Endothelial cell of umbilical vein (primary cell): ENCODE measurements around the gene RIBC2. TPM values are rescaled to one million over a fixed set of nuclear protein-coding genes. Genes with fewer than 3 reads are reported as not detected.

Experiments used
- BruUV-seq: library from RNA; stranded (reverse); fragments of 400-500 nt; replicated peaks from 2 replicates; lab custom pipeline; 2021; lab: Mats Ljungman, UMichigan
- CTCF ChIA-PET: fragments of 300-600, 350-600 bp; sonication (Branson Sonifier 250); formaldehyde crosslinking; loops from one replicate; lab custom pipeline; 2021; ENCODE audit warnings: antibody characterized with exemption, inconsistent platforms; lab: Charles Lee
- POLR2A ChIA-PET: fragments of 300-600, 350-600 bp; sonication (Branson Sonifier 250); formaldehyde crosslinking; loops from one replicate; lab custom pipeline; 2021; ENCODE audit warnings: antibody characterized with exemption, inconsistent platforms; lab: Charles Lee
- DNase-seq: peaks from one replicate; pipeline ENCODE4 v3.0.0-alpha.2; 2011; ENCODE audit warnings: low read depth, low spot score
- FAIRE-seq: peaks from 2 replicates; lab custom pipeline; 2011; peaks lifted over from hg19 to GRCh38; lab: Jason Lieb, UNC
- H2AFZ ChIP-seq: 2 replicates; pipeline ENCODE4 v1.6.0; 2012; ENCODE audit warnings: low read depth, low read length, control low read depth, inconsistent platforms
- H3K27ac ChIP-seq: 2 replicates; pipeline ENCODE4 v1.5.1; 2011; ENCODE audit warnings: low read depth, mild to moderate bottlenecking, control low read depth, low read length, moderate library complexity; ENCODE audit not compliant: insufficient read depth
- H3K27me3 ChIP-seq, 2 experiments: 2 replicates each; pipeline versions ENCODE4 v1.6.0 to v1.6.1; 2011; ENCODE audit warnings: low read length in 2 of 2, mixed read lengths in 1 of 2; ENCODE audit not compliant: control insufficient read depth in 2 of 2, insufficient read depth in 2 of 2
- H3K36me3 ChIP-seq, 2 experiments: 2 replicates in 1 of 2; 3 replicates in 1 of 2; pipeline ENCODE4 v1.5.1; 2011; ENCODE audit warnings: low read length in 2 of 2, mild to moderate bottlenecking in 1 of 2, moderate library complexity in 1 of 2; ENCODE audit not compliant: control insufficient read depth in 2 of 2, insufficient read depth in 2 of 2; ENCODE audit errors: extremely low read depth in 1 of 2
- H3K4me1 ChIP-seq: 3 replicates; pipeline ENCODE4 v1.5.1; 2011; ENCODE audit warnings: mild to moderate bottlenecking, low read length; ENCODE audit not compliant: control insufficient read depth, insufficient read depth; ENCODE audit errors: extremely low read depth
- H3K4me2 ChIP-seq: 2 replicates; pipeline ENCODE4 v1.6.1; 2011; ENCODE audit warnings: low read length, control low read depth, mixed read lengths; ENCODE audit not compliant: insufficient read depth
- H3K4me3 ChIP-seq, 3 experiments: fragments of 200-600 bp in 1 of 3; sonication (generic), shearing (Covaris generic) in 1 of 3; replicated peaks in 1 of 3; 2 replicates each; pipeline ENCODE4 v1.5.1; 2011 to 2016; ENCODE audit warnings: control low read depth in 3 of 3, low read length in 3 of 3, mild to moderate bottlenecking in 2 of 3, inconsistent platforms in 1 of 3, low read depth in 1 of 3, moderate library complexity in 1 of 3; ENCODE audit not compliant: insufficient read depth in 1 of 3
- H3K79me2 ChIP-seq: 2 replicates; pipeline ENCODE4 v1.6.0; 2012; ENCODE audit warnings: low read length, inconsistent platforms; ENCODE audit not compliant: control insufficient read depth, insufficient read depth
- H3K9ac ChIP-seq: replicated peaks from 2 replicates; pipeline ENCODE3; 2011; ENCODE audit warnings: low read length, control low read depth; ENCODE audit not compliant: insufficient read depth; ENCODE audit errors: extremely low read depth
- H3K9me1 ChIP-seq: replicated peaks from 3 replicates; pipeline ENCODE4 v1.6.0; 2011; ENCODE audit warnings: mild to moderate bottlenecking, low read length; ENCODE audit not compliant: control insufficient read depth, insufficient read depth; ENCODE audit errors: extremely low read depth
- H3K9me3 ChIP-seq: replicated peaks from 2 replicates; pipeline ENCODE4 v1.5.1; 2012; ENCODE audit warnings: low read length, inconsistent platforms; ENCODE audit not compliant: control insufficient read depth, insufficient read depth
- H4K20me1 ChIP-seq: replicated peaks from 2 replicates; pipeline ENCODE3; 2011; ENCODE audit warnings: mild to moderate bottlenecking, low read length; ENCODE audit not compliant: control insufficient read depth, insufficient read depth; ENCODE audit errors: extremely low read depth
- EZH2 ChIP-seq: IDR thresholded peaks from 2 replicates; pipeline ENCODE4 v1.6.1; 2012; ENCODE audit warnings: borderline replicate concordance, low read depth, mild to moderate bottlenecking, moderate library complexity, low read length, inconsistent platforms; ENCODE audit not compliant: severe bottlenecking
- FOS ChIP-seq: IDR thresholded peaks from 2 replicates; pipeline ENCODE4 v1.6.1; 2011; ENCODE audit warnings: mild to moderate bottlenecking, low read length, moderate library complexity, borderline replicate concordance; ENCODE audit not compliant: insufficient read depth
- GATA2 ChIP-seq: IDR thresholded peaks from 2 replicates; pipeline ENCODE4 v1.7.0; 2011; ENCODE audit warnings: low read depth, mild to moderate bottlenecking, moderate library complexity, mixed read lengths, low read length; ENCODE audit not compliant: insufficient read length, insufficient read depth
- JUN ChIP-seq: IDR thresholded peaks from 2 replicates; pipeline ENCODE4 v1.6.1; 2011; ENCODE audit warnings: borderline replicate concordance, low read depth; ENCODE audit not compliant: insufficient read length, insufficient read depth
- MYC ChIP-seq: IDR thresholded peaks from one replicate; pipeline ENCODE4 v1.6.1; 2011; ENCODE audit warnings: mild to moderate bottlenecking, low read depth, low read length
- POLR2A ChIP-seq: IDR thresholded peaks from 2 replicates; pipeline ENCODE4 v1.6.1; 2012; ENCODE audit warnings: low read depth, mild to moderate bottlenecking, control low read depth, low read length
- POLR2AphosphoS5 ChIP-seq: IDR thresholded peaks from 2 replicates; pipeline ENCODE4 v1.6.1; 2012; ENCODE audit warnings: low read depth, mild to moderate bottlenecking, control low read depth, low read length, moderate library complexity; ENCODE audit not compliant: insufficient read depth
- dilution Hi-C: fragments of 300-500 bp; cut with MboI; formaldehyde crosslinking; loops from one replicate; pipeline ENCODE4 v1.15.0; 2019; ENCODE audit warnings: low sequenced_read_pairs; ENCODE audit not compliant: extremely low pct_ligation_motif_present
- intact Hi-C: fragments of 100-400 bp; cut with micrococcal nuclease; formaldehyde crosslinking; loops from one replicate; pipeline ENCODE4 v1.10.0; 2022
- polyA plus RNA-seq, 4 experiments: library from polyadenylated mRNA; depleted of rRNA in 3 of 4; stranded (reverse) in 3 of 4; unstranded in 1 of 4; fragments of >200 nt; gene quantifications; 2 replicates each; pipeline versions ENCODE4 v1.2.1 to v1.2.3, GENCODE V29; 2011 to 2012; ENCODE audit warnings: missing spikeins in 1 of 4
- total RNA-seq: library from RNA; stranded (reverse); gene quantifications from 2 replicates; pipeline ENCODE4 v1.2.3, GENCODE V29; 2021
- TF ChIP-seq, protein P1 (sequence below), 2 donors: IDR thresholded peaks; 1 replicate in 1 of 2; 2 replicates in 1 of 2; pipeline ENCODE4 v1.5.1; 2011; ENCODE audit warnings: low read length in 2 of 2, mild to moderate bottlenecking in 2 of 2, moderate library complexity in 2 of 2, control low read depth in 1 of 2, inconsistent platforms in 1 of 2, low read depth in 1 of 2; ENCODE audit not compliant: insufficient read depth in 1 of 2; ENCODE audit errors: extremely low read depth in 1 of 2
- TF ChIP-seq, protein P2 (sequence below): IDR thresholded peaks from 2 replicates; pipeline ENCODE4 v1.6.1; 2011; ENCODE audit not compliant: insufficient read depth, insufficient read length

The RIBC2 gene
- total and polyA plus RNA-seq, 2 donors (not counting 3 experiments of a cell fraction or from before 2014, with no cell fraction given), result 1.2 to 5.7 TPM

DNA sequence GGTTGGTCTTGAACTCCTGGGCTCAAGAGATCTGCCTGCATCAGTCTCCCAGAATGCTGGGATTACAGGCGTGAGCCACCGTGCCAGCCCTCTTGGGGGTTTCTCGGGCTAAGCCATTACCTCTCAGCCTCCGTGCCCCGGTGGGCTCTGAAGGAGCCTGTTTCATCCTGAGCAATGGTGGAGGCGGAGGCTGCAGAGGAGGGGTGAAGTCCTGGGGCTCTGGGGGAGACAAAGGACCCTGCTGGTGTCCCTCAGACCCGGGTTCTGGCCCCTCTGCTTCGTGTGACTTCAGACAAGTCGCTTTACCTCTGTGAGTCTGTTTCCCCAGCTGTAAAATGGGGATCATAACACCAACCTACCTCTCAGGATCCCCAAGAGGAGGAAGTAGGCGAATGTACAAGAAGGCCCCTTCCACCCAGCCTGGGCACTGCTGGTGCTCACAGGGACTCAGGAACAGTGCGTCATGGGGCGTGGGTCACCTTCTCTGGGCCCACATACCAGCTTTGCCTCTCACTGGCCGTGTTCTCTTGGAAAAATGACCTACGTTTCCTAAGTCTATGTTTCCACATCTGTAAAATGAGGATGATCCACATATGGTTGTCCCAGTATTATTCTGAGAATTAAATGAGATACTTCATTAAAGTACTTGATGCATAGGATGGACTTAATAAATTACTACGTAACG, 36.8 kb downstream of the RIBC2 start:
- ChIA-PET CTCF (no interaction called here), POLR2A (no interaction called here)
- no peak overlapping the region for H3K27ac ChIP-seq
- no peak overlapping the region for H3K4me3 ChIP-seq
- TF ChIP-seq POLR2AphosphoS5 (no peak), GATA2 (no peak), EZH2 (no peak), MYC (no peak), FOS (no peak), POLR2A (no peak), JUN (no peak)
- TF ChIP-seq, protein P1, sequence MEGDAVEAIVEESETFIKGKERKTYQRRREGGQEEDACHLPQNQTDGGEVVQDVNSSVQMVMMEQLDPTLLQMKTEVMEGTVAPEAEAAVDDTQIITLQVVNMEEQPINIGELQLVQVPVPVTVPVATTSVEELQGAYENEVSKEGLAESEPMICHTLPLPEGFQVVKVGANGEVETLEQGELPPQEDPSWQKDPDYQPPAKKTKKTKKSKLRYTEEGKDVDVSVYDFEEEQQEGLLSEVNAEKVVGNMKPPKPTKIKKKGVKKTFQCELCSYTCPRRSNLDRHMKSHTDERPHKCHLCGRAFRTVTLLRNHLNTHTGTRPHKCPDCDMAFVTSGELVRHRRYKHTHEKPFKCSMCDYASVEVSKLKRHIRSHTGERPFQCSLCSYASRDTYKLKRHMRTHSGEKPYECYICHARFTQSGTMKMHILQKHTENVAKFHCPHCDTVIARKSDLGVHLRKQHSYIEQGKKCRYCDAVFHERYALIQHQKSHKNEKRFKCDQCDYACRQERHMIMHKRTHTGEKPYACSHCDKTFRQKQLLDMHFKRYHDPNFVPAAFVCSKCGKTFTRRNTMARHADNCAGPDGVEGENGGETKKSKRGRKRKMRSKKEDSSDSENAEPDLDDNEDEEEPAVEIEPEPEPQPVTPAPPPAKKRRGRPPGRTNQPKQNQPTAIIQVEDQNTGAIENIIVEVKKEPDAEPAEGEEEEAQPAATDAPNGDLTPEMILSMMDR (IDR thresholded peaks at IDR 0.05; ENCODE audit: extremely low read depth in 1 of 2, insufficient read depth in 1 of 2, low read depth in 1 of 2, low read length in 2 of 2), result no peak
- TF ChIP-seq, protein P2, sequence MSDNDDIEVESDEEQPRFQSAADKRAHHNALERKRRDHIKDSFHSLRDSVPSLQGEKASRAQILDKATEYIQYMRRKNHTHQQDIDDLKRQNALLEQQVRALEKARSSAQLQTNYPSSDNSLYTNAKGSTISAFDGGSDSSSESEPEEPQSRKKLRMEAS, result no peak
- peaks cover 2% of the 10 kb centered on the region in 2 experiments for H3K27me3 ChIP-seq
- no peak overlapping the region for H2AFZ ChIP-seq
- DNase-seq (no peak), FAIRE-seq (no peak)
- no peaks in the 10 kb centered on the region for H3K9me3 ChIP-seq
- no TSS peak for BruUV-seq
- no peak overlapping the region for H3K9ac ChIP-seq
- no peaks in the 10 kb centered on the region for H3K9me1 ChIP-seq
- dilution Hi-C loops (no loop called here), intact Hi-C loops (no loop called here)
- H3K4me2 ChIP-seq, result no peak overlapping the region
- no peaks in the 10 kb centered on the region for H3K79me2 ChIP-seq
- no peaks in the 10 kb centered on the region for H3K4me1 ChIP-seq
- no peaks in the 10 kb centered on the region for H3K36me3 ChIP-seq
- no peaks in the 10 kb centered on the region for H4K20me1 ChIP-seq
